Brain pericyte (primary cell): ENCODE results near the gene SOX11.
"Not testable (repeated sequence)": the region's sequence is repeated elsewhere in the genome, so short reads cannot be mapped to it uniquely, and the experiment has no call there.

Experiments
- DNase-seq: peaks from one replicate; pipeline ENCODE4 v3.0.0-alpha.2; 2012; ENCODE audit warnings: low read depth, low spot score

Gene SOX11

DNA sequence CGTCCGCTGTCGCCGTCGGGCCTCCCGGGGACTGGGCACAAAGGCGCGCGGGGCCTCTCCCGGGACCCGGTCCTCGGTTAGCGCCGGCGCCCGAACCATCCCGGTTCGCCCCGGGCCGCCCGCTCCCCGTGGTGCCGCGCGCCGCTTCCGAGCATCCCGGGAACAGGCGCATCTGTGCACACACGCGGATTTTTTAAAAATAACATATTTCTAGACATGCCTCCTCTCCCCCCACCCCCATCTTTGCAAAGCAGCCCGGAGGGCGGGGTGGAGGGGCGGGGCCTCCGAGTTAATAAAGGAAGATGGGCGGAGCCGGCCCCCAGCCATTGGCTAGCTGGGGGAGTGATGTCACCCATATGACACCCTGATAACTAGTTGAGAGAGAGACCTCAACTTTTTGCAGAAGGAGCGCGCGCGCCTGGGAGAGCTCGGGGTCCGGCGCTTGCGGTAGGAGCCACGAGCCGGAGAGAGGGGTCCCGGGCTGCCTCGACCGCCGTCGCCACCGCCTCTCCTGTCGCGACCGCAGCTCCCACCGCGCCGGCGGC is at the start of gene SOX11:
TSS of gene SOX11 (plus strand) at position 400 of the 545 bp plus-strand sequence. CDS start 338 bp downstream, outside the sequence.
- peak; percentile 82 for DNase-seq

DNA sequence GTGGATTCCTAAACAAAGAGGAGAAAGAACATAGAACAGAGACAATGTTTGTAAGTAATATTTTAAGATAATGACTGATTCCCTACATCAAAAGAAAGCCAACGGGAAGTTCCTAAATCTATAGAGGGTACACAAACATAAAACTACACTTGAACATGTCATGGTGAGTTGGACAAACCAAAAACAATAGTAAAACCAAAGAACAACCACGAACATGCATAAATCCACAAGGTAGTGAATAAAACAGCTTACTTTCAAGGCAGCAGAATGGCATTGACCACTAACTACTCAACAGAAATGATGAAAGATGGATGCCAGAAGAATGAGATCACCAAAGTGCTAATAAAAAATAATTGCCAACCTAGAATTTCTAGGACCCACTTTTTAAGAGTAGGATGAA is 39.5 kb upstream of the SOX11 start:
- not testable (repeated sequence) for DNase-seq

DNA sequence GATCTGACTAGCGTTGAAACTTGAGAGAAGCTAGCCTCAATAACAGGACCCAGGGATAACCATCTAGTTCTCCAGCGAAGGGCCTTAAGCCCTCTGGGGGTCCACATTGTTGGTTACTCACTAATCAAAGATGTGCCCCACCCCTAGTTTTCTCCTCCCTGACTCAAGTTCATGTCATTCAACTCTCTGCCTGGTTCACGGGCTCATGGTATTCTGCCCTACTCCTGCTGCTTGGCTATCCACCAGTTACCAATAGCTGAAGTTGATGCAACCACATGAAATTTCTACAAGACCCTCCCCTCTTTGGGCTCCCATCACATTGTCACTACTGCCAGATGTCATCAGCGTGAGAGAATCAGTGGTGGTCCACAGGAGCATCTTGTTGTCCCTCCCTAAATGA is 38.4 kb upstream of the SOX11 start:
- DNase-seq, result not testable (repeated sequence)

DNA sequence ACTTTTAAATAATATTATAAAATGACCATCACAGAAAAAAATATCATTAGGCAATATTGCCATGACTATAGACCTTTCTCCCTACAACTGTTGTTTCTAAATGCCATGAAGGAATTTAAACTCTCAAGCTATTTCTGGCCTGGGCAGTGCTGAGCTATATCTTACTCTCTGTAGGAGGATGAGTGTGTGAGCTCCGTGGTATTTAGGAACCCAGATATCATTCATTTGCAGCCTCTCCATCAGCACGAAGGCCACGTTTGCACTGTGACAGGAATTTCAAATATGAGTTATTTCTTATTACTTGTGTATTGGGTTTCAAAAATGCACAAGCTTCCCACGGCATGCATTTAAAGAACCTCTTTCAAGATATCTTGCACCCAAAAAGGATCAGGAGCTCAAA is 35.0 kb upstream of the SOX11 start:
- DNase-seq, result no peak

DNA sequence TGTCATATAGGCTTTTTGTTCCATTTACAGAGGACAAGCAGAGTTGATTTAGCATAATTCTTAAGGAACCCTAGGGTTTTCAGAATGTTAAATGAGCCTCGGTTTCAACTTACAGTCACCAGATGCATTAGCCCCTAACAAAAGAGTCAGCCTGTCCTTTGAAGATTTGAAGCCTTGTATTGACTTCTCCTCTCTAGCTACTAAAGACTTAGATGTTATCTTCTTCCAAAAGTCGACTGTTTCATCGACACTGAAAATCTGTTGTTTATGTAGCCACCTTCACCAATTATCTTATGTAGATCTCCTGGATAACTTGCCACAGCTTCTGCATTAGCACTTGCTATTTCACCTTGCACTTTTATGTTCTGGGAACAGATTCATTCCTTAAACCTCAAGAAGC is 31.6 kb upstream of the SOX11 start:
- DNase-seq, result no peak

DNA sequence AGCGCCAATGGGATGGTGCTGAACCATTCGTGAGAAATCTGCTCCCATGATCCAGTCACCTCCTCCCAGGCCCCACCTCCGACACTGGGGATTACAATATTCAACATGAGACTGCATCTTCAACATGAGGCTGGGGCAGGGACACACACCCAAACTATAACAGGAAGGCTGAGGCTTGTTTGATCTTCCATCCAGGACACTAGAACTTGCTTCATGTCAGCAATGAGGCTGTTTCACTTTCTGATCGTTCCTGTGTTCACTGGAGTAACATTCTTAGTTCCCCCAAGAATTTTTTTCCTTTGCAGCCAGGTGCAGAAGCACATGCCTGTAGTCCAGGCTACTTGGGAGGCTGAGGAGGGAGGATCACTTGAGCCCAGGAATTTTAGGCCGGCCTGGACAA is 30.8 kb upstream of the SOX11 start:
- DNase-seq, result no peak

DNA sequence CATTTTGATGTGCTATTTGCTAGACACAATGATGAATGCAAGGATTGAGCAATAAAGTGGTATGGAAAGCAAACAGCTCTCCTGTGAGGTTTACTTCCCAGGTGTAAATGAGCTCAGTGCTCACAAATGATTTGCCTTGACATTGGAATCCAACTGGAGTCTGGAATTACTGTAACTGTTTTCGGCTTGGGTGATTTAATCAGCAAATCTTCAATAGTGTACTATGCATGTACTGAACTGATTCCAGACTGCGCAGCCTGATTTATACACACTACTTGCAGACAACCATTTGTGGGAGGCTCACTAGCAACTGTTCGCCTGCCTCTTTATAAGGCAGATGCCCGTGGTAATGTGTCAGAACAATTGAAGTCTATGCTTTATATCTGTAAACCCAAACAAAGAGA is 27.9 kb upstream of the SOX11 start:
- DNase-seq, result no peak

GRCh38 chr2:5665066-5665465 is 27.1 kb upstream of the SOX11 start:
- DNase-seq, result no peak

- no peak for DNase-seq
Observed at GRCh38 chr2:5666798-5667197, 25.4 kb upstream of the SOX11 start.

DNA sequence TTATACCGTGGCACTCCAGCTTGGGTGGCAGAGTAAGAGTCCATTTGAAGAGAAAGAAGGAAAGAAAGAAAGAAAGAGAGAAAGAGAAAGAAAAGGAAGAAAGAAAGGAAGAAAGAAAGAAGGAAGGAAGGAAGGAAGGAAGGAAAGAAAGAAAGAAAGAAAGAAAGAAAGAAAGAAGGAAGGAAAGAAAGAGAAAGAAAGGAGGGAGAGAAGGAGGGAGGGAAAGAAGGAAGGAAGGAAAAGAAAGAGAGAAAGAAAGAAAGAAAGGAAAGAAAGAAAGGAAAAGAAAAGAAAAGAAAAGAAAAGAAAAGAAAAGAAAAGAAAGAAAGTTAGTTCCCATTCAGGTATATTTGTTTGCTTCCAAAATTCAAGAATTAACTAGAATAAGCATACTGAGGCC is 24.5 kb upstream of the SOX11 start:
- DNase-seq, result not testable (repeated sequence)

DNA sequence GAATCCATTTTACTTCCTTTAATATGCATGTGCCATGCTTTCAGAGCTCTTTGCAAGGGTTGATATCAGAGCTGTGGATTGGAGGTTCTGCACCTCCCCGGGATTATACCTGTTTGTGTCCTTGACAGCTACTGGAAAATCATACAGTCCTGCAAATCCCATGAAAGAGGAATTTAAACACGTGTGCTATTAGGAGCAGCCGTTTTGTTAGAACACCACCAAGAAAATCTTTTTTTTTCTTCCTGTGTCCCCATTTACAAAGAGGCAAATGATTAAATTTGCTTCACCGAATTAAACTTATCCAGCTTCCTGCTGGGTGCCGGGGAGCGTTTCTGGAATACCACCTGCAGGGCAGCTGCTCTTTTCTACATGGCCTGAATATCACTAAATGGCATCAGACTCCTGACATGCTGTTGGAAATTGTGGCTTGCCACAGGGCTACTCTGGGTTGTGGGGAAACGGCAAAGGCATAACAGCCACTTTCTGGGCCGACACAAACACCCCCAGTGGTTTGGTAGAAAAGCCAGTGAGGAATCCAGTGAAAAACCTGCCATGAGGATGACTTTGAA is 23.4 kb upstream of the SOX11 start:
- DNase-seq, result no peak

DNA sequence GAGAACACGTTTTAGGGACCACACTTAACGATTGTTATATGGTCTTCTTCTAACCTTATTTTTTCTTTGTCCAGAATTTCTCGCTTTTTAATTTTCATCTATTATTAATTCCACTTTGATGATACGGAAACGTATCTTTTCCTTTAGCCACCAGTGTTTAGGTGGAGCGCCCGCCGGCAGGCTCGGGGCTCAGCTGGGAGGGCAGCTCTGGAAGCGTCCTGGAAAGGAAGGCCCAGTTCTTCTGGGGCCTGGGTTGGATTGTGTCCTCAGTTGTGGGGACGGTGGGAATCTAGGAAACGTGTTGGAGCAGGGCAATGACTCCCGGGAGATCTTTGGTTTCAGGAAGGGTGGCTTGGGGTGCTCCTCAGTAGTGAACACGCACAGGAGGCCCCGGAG is 19.4 kb upstream of the SOX11 start:
- no peak for DNase-seq

GRCh38 chr2:5673145-5674025 is 18.8 kb upstream of the SOX11 start:
- no peak for DNase-seq

GRCh38 chr2:5674026-5674340 is 18.2 kb upstream of the SOX11 start:
- no peak for DNase-seq

DNA sequence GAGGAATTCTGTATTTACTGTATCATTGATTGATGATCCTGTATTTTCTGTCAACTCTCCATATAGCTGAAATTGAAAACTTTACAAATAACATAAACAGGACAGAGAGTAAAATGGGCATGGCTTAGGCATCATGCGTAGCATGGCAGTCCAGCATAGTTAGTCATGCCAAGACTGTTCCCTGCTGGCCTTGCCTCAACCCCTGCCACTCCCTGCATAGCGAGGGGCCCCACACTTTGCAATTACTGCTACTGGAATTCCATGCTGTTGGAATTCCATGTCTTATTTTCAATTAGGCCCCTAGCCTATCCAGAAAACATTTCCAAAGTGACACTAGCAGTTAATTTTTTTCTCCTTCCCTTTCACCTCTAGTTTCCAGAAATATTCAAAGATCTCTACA is 15.1 kb upstream of the SOX11 start:
- DNase-seq, result no peak

DNA sequence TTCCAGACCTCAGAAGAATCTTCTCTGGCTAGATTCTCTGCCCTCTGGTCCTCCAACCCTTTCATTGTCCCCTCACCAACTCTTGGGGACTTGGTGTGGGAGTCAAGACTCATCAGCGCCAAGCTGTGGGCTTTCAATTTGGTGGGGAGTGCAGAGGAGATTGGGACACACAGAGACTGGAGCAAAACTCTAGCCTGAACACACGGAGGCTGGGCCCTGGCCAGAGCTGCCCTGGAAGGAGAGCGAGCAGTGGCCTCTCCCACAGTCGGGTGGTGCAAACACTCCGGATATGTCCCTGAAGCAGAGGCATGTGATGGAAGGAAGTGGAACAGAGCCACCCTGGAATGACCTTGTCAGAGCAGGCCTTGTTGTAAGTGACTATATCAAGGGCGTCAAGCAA is 8.7 kb upstream of the SOX11 start:
- DNase-seq, result no peak

DNA sequence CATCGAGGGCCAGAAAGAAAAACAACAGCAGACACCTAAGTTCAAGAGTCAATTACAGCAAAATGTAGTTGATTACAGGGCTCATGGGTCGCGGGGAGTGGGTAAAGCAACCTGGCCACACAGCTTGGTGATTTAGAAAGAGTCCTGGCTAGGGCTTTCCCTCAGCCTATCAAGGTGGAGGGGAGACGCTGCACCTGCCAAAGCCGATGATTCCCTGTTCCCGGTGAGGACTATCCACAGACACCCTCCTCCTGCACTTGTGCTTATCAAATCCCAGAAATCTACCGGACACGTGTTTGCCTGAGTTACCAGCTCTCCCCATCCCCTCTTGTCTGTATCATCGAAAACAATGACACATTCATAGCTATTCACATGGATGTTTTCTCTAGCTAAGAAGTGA is 7.0 kb upstream of the SOX11 start:
- DNase-seq, result no peak

GRCh38 chr2:5686068-5686467 is 6.1 kb upstream of the SOX11 start:
- DNase-seq, result no peak

DNA sequence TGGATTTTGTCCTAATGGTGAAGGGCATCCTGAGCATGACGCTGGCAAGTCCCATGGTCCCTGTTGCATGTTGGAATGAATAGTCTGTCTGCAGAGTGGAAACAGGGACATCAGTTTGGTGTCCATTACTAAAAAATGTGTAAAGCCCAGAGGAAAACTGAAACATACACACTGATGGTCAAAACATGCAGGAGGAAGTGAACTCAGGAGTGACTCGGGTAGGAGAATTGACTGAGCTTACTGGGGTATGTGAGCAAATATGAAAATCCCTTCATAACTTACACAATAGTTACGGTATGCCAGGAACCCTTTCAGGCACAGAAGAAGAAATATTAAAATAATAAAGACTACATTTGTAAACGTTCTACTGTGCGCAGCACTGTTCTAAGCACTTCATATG is 5.6 kb upstream of the SOX11 start:
- no peak for DNase-seq

- no peak for DNase-seq
Observed at GRCh38 chr2:5689750-5690149, 2.4 kb upstream of the SOX11 start.

- no peak for DNase-seq
Observed at GRCh38 chr2:5690286-5690685, 1.9 kb upstream of the SOX11 start.

- no peak for DNase-seq
Observed at GRCh38 chr2:5690718-5691220, 1.4 kb upstream of the SOX11 start.
